OCI-LY1 (cell line): ENCODE measurements around the gene LBH.

Experiments used
- H2AFZ ChIP-seq: fragments of 200-600 bp; sonication (generic), shearing (Covaris generic); 2 replicates; pipeline ENCODE4 v1.6.0; 2014; ENCODE audit warnings: antibody characterized with exemption, mild to moderate bottlenecking, low read length
- H3F3A ChIP-seq: fragments of 200-600 bp; sonication (generic), shearing (Covaris generic); 2 replicates; pipeline ENCODE4 v1.6.0; 2014; ENCODE audit warnings: mild to moderate bottlenecking, antibody characterized with exemption, low read length, moderate library complexity; ENCODE audit not compliant: insufficient read depth
- H3K27ac ChIP-seq: fragments of 200-600 bp; sonication (generic); 2 replicates; pipeline ENCODE4 v1.5.1; 2014; ENCODE audit warnings: low read length, mixed run types, mild to moderate bottlenecking, low read depth; ENCODE audit not compliant: poor library complexity, severe bottlenecking
- H3K27me3 ChIP-seq: fragments of 200-600 bp; sonication (generic); 2 replicates; pipeline ENCODE4 v1.6.0; 2014; ENCODE audit warnings: antibody characterized with exemption, mild to moderate bottlenecking, low read length, moderate library complexity; ENCODE audit not compliant: insufficient read depth
- H3K36me3 ChIP-seq: fragments of 200-600 bp; sonication (generic); 2 replicates; pipeline ENCODE4 v1.6.1; 2014; ENCODE audit warnings: mild to moderate bottlenecking, antibody characterized with exemption, low read length, moderate library complexity, mixed read lengths; ENCODE audit not compliant: insufficient read depth
- H3K4me1 ChIP-seq: fragments of 200-600 bp; sonication (generic); 2 replicates; pipeline ENCODE4 v1.5.1; 2014; ENCODE audit warnings: mild to moderate bottlenecking, low read length, moderate library complexity; ENCODE audit not compliant: insufficient read depth, severe bottlenecking
- H3K4me2 ChIP-seq: fragments of 200-600 bp; sonication (generic), shearing (Covaris generic); 2 replicates; pipeline ENCODE4 v1.6.1; 2014; ENCODE audit warnings: low read length
- H3K4me3 ChIP-seq: fragments of 200-600 bp; sonication (generic); 2 replicates; pipeline ENCODE4 v1.5.1; 2014; ENCODE audit warnings: low read length, low read depth, mild to moderate bottlenecking, mixed read lengths; ENCODE audit not compliant: poor library complexity, severe bottlenecking
- H3K79me2 ChIP-seq: fragments of 200-600 bp; shearing (Covaris generic); 2 replicates; pipeline ENCODE4 v1.6.1; 2016; ENCODE audit warnings: mixed run types, low read length, mixed read lengths; ENCODE audit not compliant: insufficient read depth
- H3K9ac ChIP-seq: fragments of 200-600 bp; sonication (generic), shearing (Covaris generic); 2 replicates; pipeline ENCODE4 v1.6.1; 2014; ENCODE audit warnings: mild to moderate bottlenecking, low read length, mixed read lengths
- H3K9me2 ChIP-seq: fragments of 200-600 bp; sonication (generic), shearing (Covaris generic); 2 replicates; pipeline ENCODE4 v1.6.1; 2014; ENCODE audit warnings: low read depth, mild to moderate bottlenecking, low read length, mixed read lengths
- H3K9me3 ChIP-seq: fragments of 200-600 bp; shearing (Covaris generic); 2 replicates; pipeline ENCODE4 v1.6.1; 2014; ENCODE audit warnings: low read length, mixed read lengths
- H4K20me1 ChIP-seq: fragments of 200-600 bp; sonication (generic), shearing (Covaris generic); 2 replicates; pipeline ENCODE4 v1.6.0; 2016; ENCODE audit warnings: mild to moderate bottlenecking, low read length; ENCODE audit not compliant: insufficient read depth
- EZH2 ChIP-seq: fragments of 200-600 bp; sonication (generic), shearing (Covaris generic); IDR thresholded peaks from 2 replicates; pipeline ENCODE4 v1.8.0; 2017; ENCODE audit warnings: borderline replicate concordance, mixed run types, mild to moderate bottlenecking, antibody characterized with exemption, low read length, moderate library complexity, mixed read lengths
- TF ChIP-seq, protein P1 (sequence below): fragments of 200-600 bp; sonication (generic), shearing (Covaris generic); IDR thresholded peaks from 2 replicates; pipeline ENCODE4 v1.5.1; 2017; ENCODE audit warnings: mild to moderate bottlenecking, antibody characterized with exemption, low read length, moderate library complexity, mixed read lengths

Gene LBH

DNA sequence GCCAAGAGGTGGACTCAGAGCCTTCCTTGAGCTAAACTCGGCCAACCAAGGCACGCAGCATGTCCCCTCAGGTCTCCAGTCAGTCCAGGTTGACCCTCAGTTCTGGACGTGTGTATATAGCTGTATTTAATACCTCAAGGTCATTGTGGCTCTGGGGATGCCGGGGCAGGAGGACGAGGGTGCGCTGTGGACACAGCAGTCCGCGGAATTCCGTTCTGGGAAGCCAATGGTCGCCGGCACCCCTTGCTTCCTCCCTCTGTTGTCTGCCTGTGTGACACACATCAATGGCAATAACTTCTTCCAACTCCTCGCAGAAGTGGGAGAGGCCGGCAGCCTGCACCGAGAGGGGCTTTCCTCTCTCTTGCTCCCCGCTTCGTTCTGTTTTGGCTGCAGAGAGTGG is 27.7 kb downstream of the LBH start:
- H3K4me2 ChIP-seq: no peak overlapping the region
- no peaks in the 10 kb centered on the region for H3K79me2 ChIP-seq
- no peak overlapping the region for H3K27ac ChIP-seq
- H3K9me3 ChIP-seq: 0 out of 2 replicates have a peak, but pooled peaks cover 2% of the 10 kb centered on the region
- no peaks in the 10 kb centered on the region for H3F3A ChIP-seq
- H4K20me1 ChIP-seq: no peaks in the 10 kb centered on the region
- no peak overlapping the region for H3K9ac ChIP-seq
- TF ChIP-seq EZH2: no peak
- TF ChIP-seq, protein P1, sequence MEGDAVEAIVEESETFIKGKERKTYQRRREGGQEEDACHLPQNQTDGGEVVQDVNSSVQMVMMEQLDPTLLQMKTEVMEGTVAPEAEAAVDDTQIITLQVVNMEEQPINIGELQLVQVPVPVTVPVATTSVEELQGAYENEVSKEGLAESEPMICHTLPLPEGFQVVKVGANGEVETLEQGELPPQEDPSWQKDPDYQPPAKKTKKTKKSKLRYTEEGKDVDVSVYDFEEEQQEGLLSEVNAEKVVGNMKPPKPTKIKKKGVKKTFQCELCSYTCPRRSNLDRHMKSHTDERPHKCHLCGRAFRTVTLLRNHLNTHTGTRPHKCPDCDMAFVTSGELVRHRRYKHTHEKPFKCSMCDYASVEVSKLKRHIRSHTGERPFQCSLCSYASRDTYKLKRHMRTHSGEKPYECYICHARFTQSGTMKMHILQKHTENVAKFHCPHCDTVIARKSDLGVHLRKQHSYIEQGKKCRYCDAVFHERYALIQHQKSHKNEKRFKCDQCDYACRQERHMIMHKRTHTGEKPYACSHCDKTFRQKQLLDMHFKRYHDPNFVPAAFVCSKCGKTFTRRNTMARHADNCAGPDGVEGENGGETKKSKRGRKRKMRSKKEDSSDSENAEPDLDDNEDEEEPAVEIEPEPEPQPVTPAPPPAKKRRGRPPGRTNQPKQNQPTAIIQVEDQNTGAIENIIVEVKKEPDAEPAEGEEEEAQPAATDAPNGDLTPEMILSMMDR: no peak
- H3K36me3 ChIP-seq: no peaks in the 10 kb centered on the region
- H3K4me1 ChIP-seq: no peaks in the 10 kb centered on the region
- no peaks in the 10 kb centered on the region; the same call in 1 of the 2 replicates for H3K27me3 ChIP-seq
- H2AFZ ChIP-seq: no peak overlapping the region
- H3K9me2 ChIP-seq: no peaks in the 10 kb centered on the region
- no peak overlapping the region for H3K4me3 ChIP-seq

DNA sequence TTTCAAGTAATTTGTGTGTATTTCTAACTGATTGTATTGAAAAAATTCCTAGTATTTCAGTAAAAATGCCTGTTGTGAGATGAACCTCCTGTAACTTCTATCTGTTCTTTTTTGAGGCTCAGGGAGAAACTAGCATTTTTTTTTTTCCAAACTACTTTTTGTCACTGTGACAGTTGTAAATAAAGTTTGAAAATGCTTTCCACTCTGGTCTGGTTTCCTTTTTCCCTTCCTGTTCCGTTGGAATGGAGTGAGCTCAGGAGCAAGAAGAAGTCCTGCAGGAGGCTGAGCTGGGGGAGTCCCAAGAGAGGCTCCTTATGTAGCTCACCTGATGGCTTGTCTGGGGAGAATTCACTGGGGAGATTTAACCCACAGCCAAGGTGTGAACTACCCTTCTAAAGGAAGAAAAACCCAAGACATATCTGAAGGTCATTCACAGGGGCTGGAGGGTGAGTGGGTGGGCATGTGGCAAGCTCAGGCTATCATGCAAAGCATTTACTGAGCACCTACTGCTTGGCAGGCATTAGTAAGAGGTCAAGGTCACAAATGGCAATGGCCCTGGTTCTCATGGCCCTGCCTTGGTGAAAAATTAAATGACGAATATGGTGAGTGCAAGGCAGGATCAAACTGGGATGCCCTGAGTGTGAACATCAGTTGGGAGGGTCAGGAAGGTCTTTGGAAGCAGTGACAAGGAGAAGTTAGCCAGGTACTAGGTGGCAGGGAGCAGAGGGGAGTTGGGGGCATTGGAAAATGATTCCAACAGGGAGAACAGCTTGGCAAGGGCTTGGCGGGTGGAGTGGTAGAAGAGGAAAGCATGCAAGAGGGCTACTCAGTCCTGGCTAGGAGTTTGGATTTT is 28.7 kb downstream of the LBH start:
- no peaks in the 10 kb centered on the region for H3F3A ChIP-seq
- H3K36me3 ChIP-seq: no peaks in the 10 kb centered on the region
- no peaks in the 10 kb centered on the region for H4K20me1 ChIP-seq
- no peak overlapping the region for H3K9ac ChIP-seq
- H3K9me2 ChIP-seq: no peaks in the 10 kb centered on the region
- H3K4me2 ChIP-seq: no peak overlapping the region
- 0 out of 2 replicates have a peak, but pooled peaks cover 2% of the 10 kb centered on the region for H3K9me3 ChIP-seq
- H3K27ac ChIP-seq: no peak overlapping the region
- no peaks in the 10 kb centered on the region for H3K4me1 ChIP-seq
- no peaks in the 10 kb centered on the region for H3K79me2 ChIP-seq
- no peaks in the 10 kb centered on the region; the same call in 1 of the 2 replicates for H3K27me3 ChIP-seq
- TF ChIP-seq, protein P1: no peak
- no peak for TF ChIP-seq EZH2
- no peak overlapping the region for H3K4me3 ChIP-seq
- H2AFZ ChIP-seq: no peak overlapping the region

DNA sequence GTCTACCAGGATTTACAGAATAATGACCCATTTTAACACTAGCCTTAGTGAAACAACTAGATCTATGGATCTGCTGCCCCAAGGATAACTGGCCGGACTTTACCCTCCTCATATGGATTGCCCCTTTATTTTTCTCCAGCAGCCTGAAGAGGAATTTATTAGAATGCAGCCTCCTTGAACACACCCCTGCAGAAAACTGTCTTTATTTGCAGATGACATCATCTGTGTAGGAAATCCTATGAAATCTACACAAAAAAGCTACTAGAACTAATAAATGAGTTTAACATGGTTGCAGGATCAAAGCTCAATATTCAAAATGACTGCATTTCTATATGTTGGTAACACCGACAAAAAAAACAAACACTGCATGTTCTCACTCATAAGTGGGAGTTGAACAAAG is 29.6 kb downstream of the LBH start:
- Histone ChIP-seq H3K9me2 (no peaks in the 10 kb centered on the region), H4K20me1 (no peaks in the 10 kb centered on the region), H3K27ac (no peak overlapping the region), H3K9me3 (0 out of 2 replicates have a peak, but pooled peaks cover 2% of the 10 kb centered on the region), H3F3A (no peaks in the 10 kb centered on the region), H3K9ac (no peak overlapping the region), H3K4me3 (no peak overlapping the region), H3K4me2 (no peak overlapping the region), H2AFZ (no peak overlapping the region), H3K27me3 (no peaks in the 10 kb centered on the region; the same call in 1 of the 2 replicates), H3K36me3 (no peaks in the 10 kb centered on the region), H3K79me2 (no peaks in the 10 kb centered on the region), H3K4me1 (peaks cover under 1% of the 10 kb centered on the region)
- TF ChIP-seq EZH2: no peak
- TF ChIP-seq, protein P1: no peak
